MM.1S (cell line): ENCODE data around the gene GNAQ.

Experiments used
- DNase-seq: peaks from one replicate; pipeline ENCODE4 v3.0.0-alpha.2; 2015
- H2AFZ ChIP-seq: fragments of 300-600 bp; sonication (generic); 2 replicates; pipeline ENCODE4 v1.6.0; 2016; ENCODE audit warnings: antibody characterized with exemption, low read length
- H3F3A ChIP-seq: fragments of 300-600 bp; sonication (generic); 2 replicates; pipeline ENCODE4 v1.6.1; 2016; ENCODE audit warnings: mild to moderate bottlenecking, antibody characterized with exemption, low read length, moderate library complexity, mixed read lengths; ENCODE audit not compliant: insufficient read depth
- H3K27ac ChIP-seq: fragments of 300-600 bp; sonication (generic); 2 replicates; pipeline ENCODE4 v1.5.1; 2016; ENCODE audit warnings: mild to moderate bottlenecking, low read length
- H3K27me3 ChIP-seq: fragments of 300-600 bp; sonication (generic); replicated peaks from 2 replicates; pipeline ENCODE4 v1.6.0; 2016; ENCODE audit warnings: low read length; ENCODE audit not compliant: insufficient read depth
- H3K36me3 ChIP-seq: fragments of 300-600 bp; sonication (generic); replicated peaks from 2 replicates; pipeline ENCODE4 v1.6.1; 2016; ENCODE audit warnings: mild to moderate bottlenecking, low read length, mixed read lengths; ENCODE audit not compliant: insufficient read depth
- H3K4me1 ChIP-seq: fragments of 300-600 bp; sonication (generic); 2 replicates; pipeline ENCODE4 v1.6.1; 2016; ENCODE audit warnings: low read length, mixed read lengths
- H3K4me2 ChIP-seq: fragments of 300-600 bp; sonication (generic); 2 replicates; pipeline ENCODE4 v1.6.0; 2016; ENCODE audit warnings: low read depth, low read length
- H3K4me3 ChIP-seq: fragments of 300-600 bp; sonication (generic); 2 replicates; pipeline ENCODE4 v1.5.1; 2016; ENCODE audit warnings: low read length, mixed read lengths
- H3K79me2 ChIP-seq: fragments of 300-600 bp; sonication (generic); 2 replicates; pipeline ENCODE4 v1.6.1; 2016; ENCODE audit warnings: mixed run types, low read length, mixed read lengths
- H3K9ac ChIP-seq: fragments of 300-600 bp; sonication (generic); 2 replicates; pipeline ENCODE4 v1.6.1; 2016; ENCODE audit warnings: low read length, mixed read lengths
- H3K9me2 ChIP-seq: fragments of 300-600 bp; sonication (generic); replicated peaks from 2 replicates; pipeline ENCODE4 v1.6.1; 2016; ENCODE audit warnings: mild to moderate bottlenecking, low read length, mixed read lengths; ENCODE audit not compliant: insufficient read depth
- H3K9me3 ChIP-seq: fragments of 300-600 bp; sonication (generic); replicated peaks from 2 replicates; pipeline ENCODE4 v1.6.1; 2016; ENCODE audit warnings: mild to moderate bottlenecking, low read length, mixed read lengths; ENCODE audit not compliant: insufficient read depth
- H4K20me1 ChIP-seq: fragments of 300-600 bp; sonication (generic); 2 replicates; pipeline ENCODE4 v1.6.1; 2016; ENCODE audit warnings: mild to moderate bottlenecking, low read length, moderate library complexity, mixed read lengths; ENCODE audit not compliant: insufficient read depth
- EZH2 ChIP-seq: fragments of 300-600 bp; sonication (generic); optimal IDR thresholded peaks from 2 replicates; pipeline ENCODE3; 2017; ENCODE audit warnings: low read depth, mild to moderate bottlenecking, antibody characterized with exemption, low read length, mixed read lengths
- EZH2phosphoT487 ChIP-seq: fragments of 300-600 bp; sonication (generic); IDR thresholded peaks from 2 replicates; pipeline ENCODE4 v1.6.1; 2018; ENCODE audit warnings: antibody characterized with exemption, low read length
- TF ChIP-seq, protein P1 (sequence below): fragments of 300-600 bp; sonication (generic); IDR thresholded peaks from 2 replicates; pipeline ENCODE4 v1.5.1; 2016; ENCODE audit warnings: antibody characterized with exemption, low read length, mixed read lengths

The GNAQ gene

DNA sequence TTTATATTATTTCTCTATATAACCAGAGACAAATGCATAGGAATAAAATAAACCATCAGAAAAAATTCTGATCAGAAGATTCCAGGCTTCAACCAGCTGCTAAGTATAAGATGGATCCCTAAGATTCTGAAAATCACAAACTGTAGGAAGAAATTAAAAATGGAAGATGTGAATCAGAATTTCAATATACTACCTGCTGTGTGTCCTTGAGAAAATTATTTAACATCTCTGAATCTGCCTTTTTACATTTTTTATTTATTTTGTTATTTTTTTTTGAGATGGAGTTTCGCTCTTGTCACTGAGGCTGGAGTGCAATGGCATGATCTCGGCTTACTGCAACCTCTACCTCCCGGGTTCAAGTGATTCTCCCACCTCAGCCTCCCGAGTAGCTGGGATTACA lies 187.2 kb downstream of the GNAQ start:
- Histone ChIP-seq H3K9me2 (no peaks in the 10 kb centered on the region), H3F3A (peaks cover 8% of the 10 kb centered on the region; the same call in 1 of the 2 replicates), H3K79me2 (no peaks in the 10 kb centered on the region), H4K20me1 (no peaks in the 10 kb centered on the region), H3K4me2 (no peak overlapping the region), H3K27ac (no peak overlapping the region), H3K9ac (no peak overlapping the region), H3K4me1 (peaks cover 18% of the 10 kb centered on the region), H3K9me3 (no peaks in the 10 kb centered on the region), H3K36me3 (no peaks in the 10 kb centered on the region), H3K4me3 (no peak overlapping the region), H3K27me3 (no peaks in the 10 kb centered on the region), H2AFZ (no peak overlapping the region)
- no peak for DNase-seq
- TF ChIP-seq EZH2phosphoT487 (no peak), EZH2 (no peak)
- TF ChIP-seq, protein P1, sequence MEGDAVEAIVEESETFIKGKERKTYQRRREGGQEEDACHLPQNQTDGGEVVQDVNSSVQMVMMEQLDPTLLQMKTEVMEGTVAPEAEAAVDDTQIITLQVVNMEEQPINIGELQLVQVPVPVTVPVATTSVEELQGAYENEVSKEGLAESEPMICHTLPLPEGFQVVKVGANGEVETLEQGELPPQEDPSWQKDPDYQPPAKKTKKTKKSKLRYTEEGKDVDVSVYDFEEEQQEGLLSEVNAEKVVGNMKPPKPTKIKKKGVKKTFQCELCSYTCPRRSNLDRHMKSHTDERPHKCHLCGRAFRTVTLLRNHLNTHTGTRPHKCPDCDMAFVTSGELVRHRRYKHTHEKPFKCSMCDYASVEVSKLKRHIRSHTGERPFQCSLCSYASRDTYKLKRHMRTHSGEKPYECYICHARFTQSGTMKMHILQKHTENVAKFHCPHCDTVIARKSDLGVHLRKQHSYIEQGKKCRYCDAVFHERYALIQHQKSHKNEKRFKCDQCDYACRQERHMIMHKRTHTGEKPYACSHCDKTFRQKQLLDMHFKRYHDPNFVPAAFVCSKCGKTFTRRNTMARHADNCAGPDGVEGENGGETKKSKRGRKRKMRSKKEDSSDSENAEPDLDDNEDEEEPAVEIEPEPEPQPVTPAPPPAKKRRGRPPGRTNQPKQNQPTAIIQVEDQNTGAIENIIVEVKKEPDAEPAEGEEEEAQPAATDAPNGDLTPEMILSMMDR = no peak

DNA sequence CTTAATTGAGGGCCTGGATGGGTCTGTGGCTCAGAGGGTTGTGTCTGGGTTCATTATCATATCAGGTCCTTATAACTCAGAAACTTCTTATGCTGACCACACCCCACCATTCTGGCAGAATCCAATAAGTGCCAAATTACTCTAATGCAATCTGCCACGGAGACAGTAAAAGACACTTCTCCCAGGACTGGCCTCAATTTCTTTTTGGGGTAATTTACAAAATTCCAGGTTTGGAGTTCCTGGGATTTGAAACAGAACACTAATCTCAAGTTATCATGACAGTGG lies 187.8 kb downstream of the GNAQ start:
- no peak overlapping the region for H3K4me3 ChIP-seq
- H3K9me3 ChIP-seq = no peaks in the 10 kb centered on the region
- no peak for DNase-seq
- H3K9me2 ChIP-seq = no peaks in the 10 kb centered on the region
- no peaks in the 10 kb centered on the region for H3K79me2 ChIP-seq
- no peaks in the 10 kb centered on the region for H3K36me3 ChIP-seq
- H4K20me1 ChIP-seq = no peaks in the 10 kb centered on the region
- H2AFZ ChIP-seq = no peak overlapping the region
- H3K27ac ChIP-seq = no peak overlapping the region
- no peak overlapping the region for H3K4me2 ChIP-seq
- H3K9ac ChIP-seq = no peak overlapping the region
- H3F3A ChIP-seq = peaks cover 8% of the 10 kb centered on the region; the same call in 1 of the 2 replicates
- peaks cover 18% of the 10 kb centered on the region for H3K4me1 ChIP-seq
- TF ChIP-seq EZH2 = no peak
- TF ChIP-seq, protein P1 = no peak
- TF ChIP-seq EZH2phosphoT487 = no peak
- no peaks in the 10 kb centered on the region for H3K27me3 ChIP-seq

DNA sequence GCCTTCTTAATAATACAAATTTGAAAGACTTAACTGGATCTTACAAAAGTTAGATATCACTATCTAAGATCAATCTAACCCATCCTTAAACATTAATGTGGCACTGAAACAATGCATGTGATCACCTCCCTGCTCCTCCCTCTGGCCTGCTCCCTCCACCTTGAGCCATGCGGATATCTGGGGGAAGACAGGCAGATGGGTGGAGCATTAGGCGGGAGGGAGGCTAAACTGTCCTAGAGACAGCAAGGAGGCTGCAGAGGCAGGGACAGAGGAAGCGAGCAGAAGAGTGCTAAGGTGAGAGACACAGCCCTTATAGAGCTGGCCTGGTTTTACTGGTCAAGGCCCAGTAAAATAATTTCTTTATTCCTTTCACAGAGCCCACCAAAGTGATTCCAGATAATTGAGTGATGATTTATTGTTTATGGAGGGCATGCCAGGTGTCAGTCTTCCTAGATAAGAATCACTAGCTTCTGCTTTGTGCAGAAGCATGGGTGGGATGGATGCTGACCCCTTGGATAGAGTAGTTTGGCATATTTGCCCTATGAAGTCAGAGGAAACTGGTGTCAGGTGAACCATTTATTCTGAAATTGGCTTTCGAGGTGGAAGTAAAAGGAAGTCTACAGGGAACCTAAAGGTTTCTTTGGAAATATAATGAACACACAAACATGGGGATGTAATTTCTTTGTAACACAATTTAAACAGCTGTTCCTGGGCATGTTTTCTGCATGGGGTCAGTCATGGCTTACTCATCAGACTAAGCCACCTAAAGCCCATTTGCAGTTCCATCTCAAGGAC lies 188.3 kb downstream of the GNAQ start:
- Histone ChIP-seq H3K4me3 (no peak overlapping the region), H3K36me3 (no peaks in the 10 kb centered on the region), H2AFZ (no peak overlapping the region), H3K9me2 (no peaks in the 10 kb centered on the region), H3K27ac (no peak overlapping the region), H3F3A (peaks cover 8% of the 10 kb centered on the region; the same call in 1 of the 2 replicates), H3K9me3 (no peaks in the 10 kb centered on the region), H3K27me3 (no peaks in the 10 kb centered on the region), H3K4me2 (no peak overlapping the region), H4K20me1 (no peaks in the 10 kb centered on the region), H3K9ac (no peak overlapping the region), H3K4me1 (peaks cover 18% of the 10 kb centered on the region), H3K79me2 (no peaks in the 10 kb centered on the region)
- no peak for DNase-seq
- TF ChIP-seq, protein P1 = no peak
- TF ChIP-seq EZH2 (no peak), EZH2phosphoT487 (no peak)
